GM19372 (cell line): ENCODE data around the gene PPFIBP2.
A peak's percentile ranks its signal among the peaks of the same experiment; 100 is the strongest.

Source experiments
- ATAC-seq: cut with Tn5 transposase; IDR thresholded peaks from one replicate; pipeline ENCODE4 v1.9.1; 2021; ENCODE audit warnings: mild to moderate bottlenecking, low read depth, moderate library complexity; ENCODE audit not compliant: unreplicated experiment

PPFIBP2 gene

DNA sequence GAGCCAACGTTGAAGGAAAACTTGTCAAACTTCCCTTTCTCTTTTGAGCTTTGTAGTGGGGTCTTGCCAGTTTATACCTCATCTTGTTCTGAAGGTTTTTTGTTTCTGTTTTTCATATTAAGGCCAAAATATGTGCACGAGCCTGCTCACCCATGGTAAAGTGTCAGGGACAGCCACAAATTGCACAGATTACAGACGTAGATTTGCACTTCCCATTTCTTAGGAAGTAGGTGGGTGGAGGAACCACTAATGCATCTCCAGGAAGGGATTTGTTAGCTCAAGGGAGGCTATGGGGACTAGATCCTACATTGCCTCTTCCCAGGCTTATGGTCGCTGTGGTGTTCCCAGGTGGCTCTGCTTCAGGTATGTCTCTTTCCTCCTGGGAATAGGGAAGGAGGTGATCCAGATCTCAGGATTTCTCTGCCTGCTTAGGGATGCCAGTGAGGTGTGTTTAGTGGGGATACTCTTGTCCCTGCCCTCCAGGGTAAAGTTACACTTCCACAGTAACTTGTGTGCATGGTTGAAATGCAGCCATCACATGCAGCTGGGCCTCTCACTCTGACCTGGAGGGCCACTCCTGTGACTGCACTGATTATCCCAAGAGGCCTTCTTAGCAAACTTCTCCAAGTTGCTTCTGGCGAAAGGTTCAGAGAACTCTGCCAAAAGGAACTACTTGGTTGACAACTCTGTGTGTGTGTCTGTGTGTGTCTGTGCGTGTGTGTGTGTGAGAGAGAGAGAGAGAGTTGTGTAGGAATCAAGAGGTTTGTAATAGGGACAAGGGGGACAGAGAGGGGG, 9.8 kb downstream of the PPFIBP2 start:
- no peak for ATAC-seq

DNA sequence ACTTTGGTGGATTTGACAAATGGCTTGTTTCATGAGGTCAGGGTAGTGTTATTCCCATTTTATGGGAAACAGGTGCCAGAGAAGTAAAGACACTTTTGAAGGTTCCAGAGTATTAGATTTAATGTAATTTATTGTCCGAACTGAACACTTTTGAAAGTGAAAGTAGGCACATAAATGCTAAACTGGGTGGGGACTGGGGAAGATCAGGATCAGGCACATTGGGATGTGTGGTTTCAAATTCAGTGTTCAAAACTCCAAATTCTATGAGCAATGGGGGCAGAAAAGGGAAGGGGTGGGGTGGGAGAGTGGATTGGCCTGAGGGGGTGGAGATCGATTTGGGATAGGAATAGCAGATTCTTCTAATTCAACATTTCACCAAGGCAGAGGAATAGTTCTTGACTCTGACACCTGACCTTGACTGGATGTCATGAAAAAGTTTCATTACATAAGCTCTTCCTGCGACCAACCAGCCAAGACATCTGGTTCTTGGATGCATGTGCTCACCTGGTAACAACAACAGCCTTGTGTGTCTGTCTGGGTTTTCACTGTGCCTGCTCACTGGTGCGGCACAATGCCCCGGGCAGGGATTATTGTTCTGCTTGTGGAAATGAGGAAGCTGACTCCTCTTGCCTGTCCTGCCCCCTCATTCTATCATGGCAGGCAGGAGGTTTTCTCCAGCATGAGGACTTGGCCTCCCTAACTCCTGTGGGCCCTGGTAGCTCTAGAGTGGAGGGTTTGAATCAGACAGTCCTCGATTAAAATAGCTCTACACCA, 10.8 kb downstream of the PPFIBP2 start:
- ATAC-seq: no peak

DNA sequence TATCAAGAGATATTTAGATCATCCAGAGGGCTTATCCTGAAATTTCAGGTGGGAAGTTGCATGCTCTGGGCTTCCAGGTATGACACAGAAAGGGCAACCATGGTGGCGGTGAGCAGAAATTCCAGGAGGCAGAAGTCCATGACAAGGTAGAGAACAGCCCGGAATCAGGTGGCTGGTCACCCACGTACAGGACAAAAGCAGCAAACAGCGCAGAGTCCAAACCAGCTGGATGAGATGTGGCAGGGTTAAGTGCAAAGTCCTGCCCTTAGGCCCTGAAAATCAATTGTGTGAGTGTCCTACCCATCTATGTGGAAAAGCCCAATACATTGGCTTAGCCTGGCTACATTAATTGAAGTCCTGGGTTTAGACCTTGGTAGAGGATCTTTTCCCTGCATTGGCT, 11.6 kb downstream of the PPFIBP2 start:
- ATAC-seq: no peak

DNA sequence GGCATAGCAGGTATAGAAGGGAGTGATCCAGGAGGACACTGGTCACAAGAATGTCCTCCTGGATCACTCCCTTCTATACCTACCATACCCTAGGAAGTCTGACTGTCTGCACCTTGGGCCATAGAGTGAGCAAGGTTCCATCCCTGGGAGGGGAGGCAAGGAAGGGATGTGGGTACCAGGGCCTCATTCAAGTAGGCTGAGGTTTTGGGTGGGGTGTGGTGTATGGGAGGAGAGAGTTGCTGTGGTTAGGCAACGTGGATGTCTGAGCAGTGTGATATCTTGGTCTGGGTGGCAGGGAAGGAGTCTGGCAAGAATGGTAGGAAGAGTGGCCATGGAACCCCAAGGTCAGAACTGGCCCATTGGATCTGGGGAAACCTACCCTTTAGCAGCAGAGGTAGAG, 13.2 kb downstream of the PPFIBP2 start:
- ATAC-seq: no peak

DNA sequence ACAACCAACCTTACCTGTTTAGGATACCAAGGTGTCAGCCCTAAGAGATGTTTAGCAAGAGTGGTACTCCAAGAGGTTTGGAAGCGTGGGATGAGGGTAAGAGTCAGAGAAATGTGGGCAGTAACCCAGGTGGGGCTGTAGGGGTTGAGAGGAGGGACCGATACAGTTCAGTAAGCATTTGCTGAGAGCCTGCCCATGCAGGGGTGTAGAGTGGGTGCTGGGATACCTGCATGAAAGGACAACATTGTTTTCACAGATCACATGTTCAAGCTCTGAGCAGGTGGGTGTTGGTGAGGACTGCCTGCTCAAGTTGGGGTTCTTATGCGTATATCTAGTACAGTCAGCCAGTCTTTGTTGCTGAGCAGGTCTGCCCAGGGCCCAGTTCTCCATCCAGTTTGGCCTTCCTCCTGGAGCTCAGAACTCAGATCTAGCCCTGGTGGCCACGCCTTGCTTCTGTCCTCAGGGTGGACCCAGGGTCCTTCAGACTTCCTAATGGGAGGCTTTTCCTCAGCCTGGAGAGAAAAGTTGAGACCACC, 14.8 kb downstream of the PPFIBP2 start:
- ATAC-seq: no peak

DNA sequence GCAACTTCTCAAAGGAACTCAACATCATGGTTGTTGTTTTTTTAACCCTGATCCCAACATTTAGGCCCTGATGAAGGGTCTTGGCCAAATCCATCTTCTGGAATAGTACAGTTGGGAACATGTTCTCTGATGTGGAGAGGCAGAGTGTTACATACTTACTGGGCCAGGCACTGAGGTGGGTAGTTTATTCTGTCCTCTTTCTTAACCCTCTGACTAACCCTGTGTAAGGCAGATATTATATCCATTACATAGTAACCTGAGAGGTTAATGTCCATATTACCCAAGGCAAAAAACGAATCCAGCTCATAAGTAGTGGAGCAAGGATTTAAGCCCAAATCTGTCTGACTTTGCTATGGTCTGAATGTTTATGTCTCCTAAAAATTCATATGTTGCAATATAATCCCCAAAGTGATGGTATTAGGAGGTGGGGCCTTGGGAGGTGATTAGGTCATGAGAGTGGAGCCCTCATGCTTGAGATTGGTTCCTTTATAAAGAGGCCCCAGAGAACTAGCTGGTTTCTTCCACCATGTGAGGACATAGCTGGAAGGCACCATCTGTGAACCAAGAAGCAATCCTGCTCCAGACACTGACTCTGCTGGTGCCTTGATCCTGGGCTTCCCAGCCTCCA, 16.3 kb downstream of the PPFIBP2 start:
- ATAC-seq: no peak

DNA sequence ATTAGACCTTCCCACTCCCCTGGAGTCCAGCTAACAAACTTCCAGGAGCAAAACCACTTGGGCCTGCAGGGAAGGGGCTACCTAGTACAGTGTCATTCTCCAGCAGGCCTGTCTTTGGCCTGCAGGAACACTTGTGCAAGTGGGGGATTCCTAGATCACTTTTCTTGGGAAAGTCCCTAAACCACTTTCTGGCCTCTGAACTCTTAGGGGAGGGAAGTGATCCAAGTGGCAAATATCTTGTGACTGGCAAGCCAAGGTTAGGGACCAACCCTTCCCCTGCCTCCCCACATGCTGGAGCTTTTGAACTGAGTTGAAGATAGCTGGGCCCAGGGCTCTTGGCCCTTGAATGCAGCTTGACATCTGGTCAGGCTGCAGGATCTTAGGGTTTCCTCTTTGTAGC, 17.2 kb downstream of the PPFIBP2 start:
- ATAC-seq: no peak

DNA sequence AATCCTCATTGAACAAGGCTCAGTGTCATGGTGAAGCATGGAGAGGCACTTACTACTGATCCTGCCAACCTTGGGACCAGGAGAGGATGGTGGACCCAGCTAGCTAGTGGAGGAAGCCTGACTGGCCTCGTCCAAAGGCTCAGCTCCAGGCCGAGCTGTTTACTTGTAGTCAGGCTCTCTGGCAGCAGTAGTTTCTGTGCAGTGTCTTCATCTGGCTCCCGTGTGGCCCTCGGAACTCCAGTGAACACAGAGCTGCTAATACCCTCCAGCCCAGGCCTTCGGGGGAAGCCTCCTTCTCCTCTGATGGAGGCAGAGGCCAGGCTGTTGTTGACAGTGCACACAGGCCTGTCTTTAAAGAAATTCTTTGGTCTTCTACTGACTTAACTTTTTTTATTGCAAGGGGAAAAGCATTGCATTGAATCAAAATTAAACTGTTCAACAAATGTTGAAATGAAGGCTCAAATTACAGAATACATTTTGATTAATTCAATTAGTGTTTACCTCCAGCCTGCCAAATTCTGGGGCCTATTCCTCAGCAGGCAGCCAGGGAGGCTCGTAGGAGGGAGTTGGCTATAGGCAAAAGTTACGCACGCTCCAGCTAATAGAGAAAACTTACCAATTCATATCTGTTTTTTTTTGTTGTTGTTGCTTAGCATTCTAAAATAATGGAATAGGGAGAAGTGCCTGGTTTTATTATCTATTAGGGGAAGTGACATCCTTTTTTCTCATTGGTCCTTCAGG, 18.8 kb downstream of the PPFIBP2 start:
- ATAC-seq: no peak

DNA sequence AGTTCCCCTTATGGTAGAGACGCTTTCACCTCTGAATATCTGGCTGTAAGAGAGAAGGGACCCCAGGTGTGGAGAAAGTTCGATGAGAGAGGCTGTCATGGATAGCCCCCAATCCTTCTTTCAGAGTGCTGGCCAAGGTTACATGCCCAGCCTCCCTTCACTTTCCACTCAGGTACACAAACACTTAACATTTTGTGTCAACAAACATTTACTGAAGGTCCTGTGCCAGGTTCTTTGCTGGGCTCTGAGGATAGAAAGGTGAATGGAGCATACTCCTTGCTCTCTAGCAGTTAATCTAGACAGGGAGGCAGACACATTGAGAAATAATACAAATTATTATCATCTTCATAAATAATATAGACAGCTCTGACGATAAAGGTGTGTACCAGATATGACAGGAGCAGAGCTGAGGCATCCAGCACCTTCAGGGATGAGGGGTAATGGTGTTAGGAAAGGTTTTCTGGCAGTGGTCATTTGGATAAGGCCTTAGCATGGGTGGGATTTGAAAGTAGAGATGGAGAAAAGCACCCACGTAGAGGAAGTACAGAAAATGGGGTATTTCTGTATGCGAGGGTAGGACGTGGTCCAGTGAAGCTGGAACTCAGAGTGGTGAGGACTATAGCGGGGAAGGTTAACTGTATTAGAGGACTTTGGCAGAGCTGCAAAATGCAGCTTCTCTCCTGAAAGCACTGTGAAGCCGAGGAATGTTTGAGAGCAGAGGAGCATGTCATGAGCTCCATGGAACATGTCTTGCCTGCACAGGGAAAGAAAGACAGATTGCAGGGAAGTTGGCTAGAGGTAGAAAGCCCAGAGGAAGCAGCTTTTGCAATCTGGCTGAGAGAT, 19.6 kb downstream of the PPFIBP2 start:
- peak; percentile 31 for ATAC-seq

DNA sequence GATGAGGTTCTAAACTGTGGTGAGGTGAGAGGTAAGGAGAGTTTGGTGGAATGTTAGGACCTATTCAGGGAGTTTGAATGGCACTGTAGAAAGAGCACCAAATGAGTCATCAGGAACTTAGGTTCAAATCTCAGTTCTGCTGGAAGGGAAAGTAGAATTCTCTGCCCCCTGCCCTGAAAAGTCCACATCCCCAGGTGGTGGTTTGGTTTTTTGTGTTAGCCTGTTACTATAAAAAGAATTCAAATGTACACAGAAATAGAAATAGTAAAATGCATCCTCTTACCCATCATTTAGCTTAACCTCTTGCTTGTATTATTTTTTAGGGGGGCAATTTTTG, 20.2 kb downstream of the PPFIBP2 start:
- ATAC-seq: peak; percentile 53

DNA sequence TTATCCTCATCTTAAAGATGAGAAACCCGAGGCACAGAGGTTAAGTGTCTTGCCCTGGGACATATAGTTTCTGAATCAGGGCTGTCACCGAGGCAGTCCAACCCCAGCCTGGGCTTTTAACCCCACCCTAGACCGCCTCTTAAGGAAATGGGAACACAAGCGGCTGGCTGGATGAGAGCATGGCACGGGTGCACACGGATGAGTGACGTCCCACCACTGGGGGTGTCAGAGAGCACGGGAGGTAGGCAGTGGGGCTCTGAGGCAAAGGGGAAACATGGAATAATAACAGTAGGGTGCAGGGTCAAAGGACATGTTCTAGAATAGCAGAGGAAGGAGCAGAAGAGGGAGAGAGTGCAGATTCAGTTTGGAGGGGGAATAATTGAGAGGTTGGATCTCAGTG, 22.3 kb downstream of the PPFIBP2 start:
- no peak for ATAC-seq

DNA sequence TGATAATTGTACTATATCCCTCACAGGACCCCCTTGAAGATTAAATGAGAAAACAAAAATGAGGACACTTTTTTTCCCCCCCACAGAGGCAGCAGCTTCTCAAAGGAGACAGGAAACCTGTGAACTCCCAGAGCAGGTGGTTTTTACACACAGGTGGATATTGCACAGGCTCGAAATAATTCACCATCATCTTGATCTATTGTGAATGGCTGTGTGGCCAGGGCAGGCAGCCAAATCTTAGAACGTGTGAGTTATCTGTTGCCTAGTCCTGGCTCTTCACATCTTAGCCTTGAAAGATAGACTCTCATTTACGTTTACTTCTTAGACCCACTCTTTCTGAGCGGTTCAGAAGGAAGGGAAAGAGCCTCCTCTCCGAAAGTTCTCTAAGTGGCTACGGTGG, 23.5 kb downstream of the PPFIBP2 start:
- ATAC-seq: no peak

DNA sequence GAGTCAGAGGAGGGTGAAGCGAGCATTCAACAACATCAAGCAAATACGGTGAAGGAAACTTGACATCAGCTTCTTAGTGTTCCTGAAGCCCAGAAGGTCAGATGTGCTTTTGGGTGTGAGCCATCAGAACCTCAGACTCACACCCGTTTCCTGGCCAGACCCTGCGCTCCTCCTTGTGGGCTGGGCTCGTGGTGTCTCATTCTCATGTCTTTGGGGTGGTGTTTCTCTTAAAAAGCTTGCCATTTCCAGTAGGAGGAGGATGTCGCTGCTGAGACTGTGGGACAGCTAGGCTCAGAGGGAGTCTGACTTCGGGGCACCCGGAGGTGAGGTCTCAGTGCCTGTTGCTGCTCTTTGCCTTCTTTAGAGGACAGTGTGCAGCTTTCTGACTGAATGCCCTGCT, 24.2 kb downstream of the PPFIBP2 start:
- ATAC-seq: no peak

DNA sequence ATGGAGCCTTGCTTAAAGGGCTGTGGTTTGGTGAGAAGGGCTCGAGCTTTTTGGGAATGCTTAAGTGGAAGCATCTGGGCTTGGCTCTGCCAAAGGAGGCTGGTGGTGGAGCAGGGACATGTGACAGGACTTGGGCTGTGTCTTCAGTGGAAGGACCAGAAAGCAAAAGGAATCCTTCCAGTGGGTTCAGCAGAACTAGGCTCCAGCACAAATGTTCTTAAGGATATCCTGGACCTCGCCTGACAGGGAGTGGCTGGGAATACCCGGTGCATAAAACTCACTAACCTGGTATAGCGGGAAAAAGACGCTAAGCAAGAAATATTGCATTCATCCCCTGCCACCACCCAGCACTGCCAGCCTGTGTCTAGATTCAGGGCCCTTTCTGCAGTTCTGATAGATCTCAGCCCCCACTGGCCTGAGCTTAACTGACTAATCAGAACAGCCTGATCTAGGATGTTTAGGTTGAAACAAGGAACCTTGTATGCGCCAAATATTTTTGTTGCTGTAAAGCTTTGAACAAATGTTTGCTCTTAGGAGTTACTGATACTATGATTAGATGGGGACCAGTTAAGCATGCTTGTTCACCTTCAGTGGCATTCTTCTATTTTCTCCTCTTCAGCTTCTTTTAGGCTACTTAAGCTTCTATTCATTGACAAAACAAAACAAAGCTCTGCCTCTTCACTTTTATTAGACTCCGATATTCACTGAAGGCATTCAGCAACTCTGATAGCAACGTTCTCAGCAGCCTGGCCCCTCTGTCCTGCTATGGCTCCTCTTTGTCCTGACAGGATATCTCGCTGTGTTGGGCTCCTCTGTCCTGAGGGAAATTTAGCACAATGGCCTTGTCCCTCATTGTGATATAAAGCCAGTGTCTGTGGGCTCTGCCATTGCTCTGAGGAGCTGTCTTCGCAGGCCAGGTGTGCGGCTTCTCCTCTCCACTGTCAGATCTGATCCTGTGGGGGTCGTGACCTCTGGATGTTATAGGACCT, 25.0 kb downstream of the PPFIBP2 start:
- ATAC-seq: no peak

DNA sequence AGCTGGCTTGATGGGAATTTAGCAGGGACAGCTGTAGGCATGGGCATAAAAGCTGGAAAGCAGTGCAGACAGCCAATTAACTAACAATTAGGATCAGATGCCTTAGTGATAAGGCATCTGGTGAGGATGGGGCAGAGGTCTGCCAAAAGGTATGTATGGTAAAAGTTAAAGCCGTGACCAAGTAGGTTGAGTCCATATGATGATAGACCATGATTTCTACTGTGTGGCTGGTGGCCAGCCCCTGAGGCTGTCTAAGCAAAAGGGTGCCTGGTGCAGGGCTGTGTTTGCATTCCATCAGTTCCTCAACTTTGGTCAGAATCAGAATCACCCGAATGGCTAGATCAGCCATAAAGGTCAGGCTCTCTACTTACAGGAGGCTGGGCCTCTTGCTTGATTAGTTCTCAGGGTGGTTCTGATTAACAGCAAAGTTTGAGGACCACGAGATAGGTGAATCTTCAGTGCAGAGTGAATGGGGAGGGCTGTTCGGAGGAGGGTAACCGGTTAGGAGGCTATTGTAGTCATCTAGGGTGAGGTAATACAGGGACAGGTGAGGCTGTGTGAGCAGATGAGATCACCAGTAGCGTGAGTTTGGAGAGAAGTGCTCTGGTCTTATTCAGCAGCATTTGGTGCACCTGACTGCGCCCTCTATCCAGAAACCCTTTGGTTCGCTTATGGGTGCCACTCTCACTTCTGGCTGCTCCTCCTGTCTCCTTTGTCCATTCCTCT, 27.2 kb downstream of the PPFIBP2 start:
- ATAC-seq: no peak

DNA sequence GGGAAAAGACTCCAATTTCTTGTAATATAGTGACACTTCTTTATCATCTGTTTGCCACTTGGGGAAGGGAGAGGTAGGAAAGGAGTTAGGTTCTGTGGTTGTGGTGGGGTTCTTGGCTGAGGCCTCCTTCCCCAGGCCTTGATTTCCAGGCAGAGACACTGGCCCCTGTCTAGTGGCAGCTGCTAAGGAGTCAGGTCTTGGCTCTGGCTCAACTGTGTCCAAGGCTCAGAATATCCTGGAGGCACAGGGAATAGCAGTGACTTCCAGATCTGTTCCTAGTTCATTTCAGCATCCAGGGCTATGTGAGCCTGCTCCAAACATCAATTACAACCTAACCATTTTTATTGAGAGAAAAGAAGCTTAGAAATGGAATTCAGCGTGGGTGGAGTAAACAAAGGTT, 29.5 kb downstream of the PPFIBP2 start:
- ATAC-seq: no peak

DNA sequence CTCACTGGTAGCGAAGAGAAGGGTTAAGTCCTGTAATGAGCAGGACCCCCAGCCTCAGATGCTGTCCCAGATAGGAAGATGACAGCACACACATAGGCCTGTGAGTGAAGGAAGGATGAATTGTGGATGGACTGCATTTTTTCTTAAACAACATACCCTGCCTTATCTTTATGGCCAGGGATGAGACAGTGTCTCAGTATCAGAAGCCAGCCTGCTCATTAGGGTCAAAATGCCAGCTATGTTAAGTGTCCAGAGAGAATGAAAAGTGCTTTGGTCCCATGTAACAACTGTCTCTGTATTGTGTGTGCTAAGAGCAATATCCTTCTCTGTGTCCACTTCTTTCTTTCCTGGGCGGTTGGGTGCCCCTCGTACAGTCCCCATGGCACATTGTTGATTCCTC, 30.2 kb downstream of the PPFIBP2 start:
- no peak for ATAC-seq

DNA sequence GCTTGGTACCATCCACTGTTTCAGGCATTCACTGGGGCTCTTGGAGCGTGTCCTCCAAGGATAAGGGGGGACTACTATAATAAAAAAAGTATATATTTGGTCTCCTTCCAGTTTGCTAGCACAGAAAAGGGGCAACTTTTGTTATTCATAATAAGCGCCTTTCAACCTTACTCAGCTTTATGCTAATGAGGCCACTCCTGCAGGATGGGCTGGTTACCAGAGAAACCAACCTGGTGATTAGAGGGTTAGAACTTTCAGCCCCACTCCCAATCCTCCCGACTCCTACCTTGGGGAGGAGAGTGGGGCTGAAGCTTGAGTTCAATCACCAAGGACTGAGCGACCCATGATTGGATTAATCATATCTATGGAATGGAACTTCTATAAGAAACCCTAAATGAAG, 31.8 kb downstream of the PPFIBP2 start:
- ATAC-seq: no peak
